Endothelial cell (in vitro differentiated cells): Measurements from ENCODE around the gene ZFP64. TPM values are rescaled to one million over a fixed set of nuclear protein-coding genes. Genes with fewer than 3 reads are reported as not detected.

Experiments used
- DNase-seq: peaks from one replicate; pipeline ENCODE4 v3.0.0; 2021; ENCODE audit warnings: low spot score
- H3K27ac Mint-ChIP-seq: one replicate; pipeline ENCODE4 v1.8.0; 2021; ENCODE audit warnings: mixed read lengths, inconsistent platforms; ENCODE audit not compliant: unreplicated experiment
- H3K27me3 Mint-ChIP-seq: one replicate; pipeline ENCODE4 v1.8.0; 2021; ENCODE audit warnings: mild to moderate bottlenecking, moderate library complexity, mixed read lengths, inconsistent platforms; ENCODE audit not compliant: unreplicated experiment
- H3K36me3 Mint-ChIP-seq: one replicate; pipeline ENCODE4 v1.8.0; 2021; ENCODE audit warnings: mild to moderate bottlenecking, low read depth, mixed read lengths, inconsistent platforms; ENCODE audit not compliant: unreplicated experiment
- H3K4me1 Mint-ChIP-seq: one replicate; pipeline ENCODE4 v1.8.0; 2021; ENCODE audit warnings: mild to moderate bottlenecking, mixed read lengths, inconsistent platforms; ENCODE audit not compliant: unreplicated experiment
- H3K4me3 Mint-ChIP-seq: one replicate; pipeline ENCODE4 v1.8.0; 2021; ENCODE audit warnings: mild to moderate bottlenecking, mixed read lengths, inconsistent platforms; ENCODE audit not compliant: unreplicated experiment
- H3K9me3 Mint-ChIP-seq: one replicate; pipeline ENCODE4 v1.8.0; 2021; ENCODE audit warnings: mixed read lengths, inconsistent platforms; ENCODE audit not compliant: unreplicated experiment
- total RNA-seq: library from RNA; stranded (reverse); fragmentation: NEBNext Ultra II Directional; extraction: Animal tissue kit (Norgen Biotek cat#: 25700); gene quantifications from one replicate; pipeline ENCODE4 v1.2.1, GENCODE V29; 2021; ENCODE audit not compliant: unreplicated experiment
- TF ChIP-seq, protein P1 (sequence below): fragments of 200-600 bp; sonication (generic); IDR thresholded peaks from one replicate; pipeline ENCODE4 v1.5.0; 2021; ENCODE audit warnings: antibody characterized with exemption; ENCODE audit not compliant: unreplicated experiment

The ZFP64 gene
- total RNA-seq, 1 donor from 2014 or later = 26.3 TPM

DNA sequence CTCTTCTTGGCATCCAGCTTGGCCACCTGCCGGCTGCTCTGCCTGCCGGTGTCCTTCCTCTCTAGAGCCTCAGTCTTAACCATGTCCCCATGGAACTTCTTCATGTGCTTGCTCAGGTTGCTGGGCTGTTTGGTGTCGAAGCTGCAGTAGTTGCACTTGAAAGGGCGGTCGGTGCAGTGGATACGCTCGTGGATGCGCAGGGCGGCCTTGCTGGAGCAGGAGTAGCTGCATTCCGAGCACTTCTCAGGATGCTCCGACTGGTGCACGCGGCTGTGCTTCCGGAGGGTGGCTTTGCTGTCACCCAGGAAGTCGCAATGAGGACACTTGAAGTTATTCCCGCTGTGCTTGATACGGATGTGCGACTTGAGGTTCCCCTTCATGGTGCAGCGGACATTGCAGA, 38.7 kb downstream of the ZFP64 start:
- H3K4me1 Mint-ChIP-seq = no peaks in the 10 kb centered on the region
- no peaks in the 10 kb centered on the region for H3K9me3 Mint-ChIP-seq
- H3K27me3 Mint-ChIP-seq = no peaks in the 10 kb centered on the region
- peaks cover 26% of the 10 kb centered on the region for H3K36me3 Mint-ChIP-seq
- DNase-seq = no peak
- no peak overlapping the region for H3K4me3 Mint-ChIP-seq
- TF ChIP-seq, protein P1, sequence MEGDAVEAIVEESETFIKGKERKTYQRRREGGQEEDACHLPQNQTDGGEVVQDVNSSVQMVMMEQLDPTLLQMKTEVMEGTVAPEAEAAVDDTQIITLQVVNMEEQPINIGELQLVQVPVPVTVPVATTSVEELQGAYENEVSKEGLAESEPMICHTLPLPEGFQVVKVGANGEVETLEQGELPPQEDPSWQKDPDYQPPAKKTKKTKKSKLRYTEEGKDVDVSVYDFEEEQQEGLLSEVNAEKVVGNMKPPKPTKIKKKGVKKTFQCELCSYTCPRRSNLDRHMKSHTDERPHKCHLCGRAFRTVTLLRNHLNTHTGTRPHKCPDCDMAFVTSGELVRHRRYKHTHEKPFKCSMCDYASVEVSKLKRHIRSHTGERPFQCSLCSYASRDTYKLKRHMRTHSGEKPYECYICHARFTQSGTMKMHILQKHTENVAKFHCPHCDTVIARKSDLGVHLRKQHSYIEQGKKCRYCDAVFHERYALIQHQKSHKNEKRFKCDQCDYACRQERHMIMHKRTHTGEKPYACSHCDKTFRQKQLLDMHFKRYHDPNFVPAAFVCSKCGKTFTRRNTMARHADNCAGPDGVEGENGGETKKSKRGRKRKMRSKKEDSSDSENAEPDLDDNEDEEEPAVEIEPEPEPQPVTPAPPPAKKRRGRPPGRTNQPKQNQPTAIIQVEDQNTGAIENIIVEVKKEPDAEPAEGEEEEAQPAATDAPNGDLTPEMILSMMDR = no peak
- H3K27ac Mint-ChIP-seq = no peak overlapping the region

- peaks cover 21% of the 10 kb centered on the region for H3K36me3 Mint-ChIP-seq
- no peaks in the 10 kb centered on the region for H3K27me3 Mint-ChIP-seq
- H3K27ac Mint-ChIP-seq = no peak overlapping the region
- H3K4me3 Mint-ChIP-seq = no peak overlapping the region
- TF ChIP-seq, protein P1 = no peak
- H3K9me3 Mint-ChIP-seq = no peaks in the 10 kb centered on the region
- DNase-seq = no peak
- H3K4me1 Mint-ChIP-seq = no peaks in the 10 kb centered on the region
Measured at GRCh38 chr20:52152416-52152815, 39.2 kb downstream of the ZFP64 start.

DNA sequence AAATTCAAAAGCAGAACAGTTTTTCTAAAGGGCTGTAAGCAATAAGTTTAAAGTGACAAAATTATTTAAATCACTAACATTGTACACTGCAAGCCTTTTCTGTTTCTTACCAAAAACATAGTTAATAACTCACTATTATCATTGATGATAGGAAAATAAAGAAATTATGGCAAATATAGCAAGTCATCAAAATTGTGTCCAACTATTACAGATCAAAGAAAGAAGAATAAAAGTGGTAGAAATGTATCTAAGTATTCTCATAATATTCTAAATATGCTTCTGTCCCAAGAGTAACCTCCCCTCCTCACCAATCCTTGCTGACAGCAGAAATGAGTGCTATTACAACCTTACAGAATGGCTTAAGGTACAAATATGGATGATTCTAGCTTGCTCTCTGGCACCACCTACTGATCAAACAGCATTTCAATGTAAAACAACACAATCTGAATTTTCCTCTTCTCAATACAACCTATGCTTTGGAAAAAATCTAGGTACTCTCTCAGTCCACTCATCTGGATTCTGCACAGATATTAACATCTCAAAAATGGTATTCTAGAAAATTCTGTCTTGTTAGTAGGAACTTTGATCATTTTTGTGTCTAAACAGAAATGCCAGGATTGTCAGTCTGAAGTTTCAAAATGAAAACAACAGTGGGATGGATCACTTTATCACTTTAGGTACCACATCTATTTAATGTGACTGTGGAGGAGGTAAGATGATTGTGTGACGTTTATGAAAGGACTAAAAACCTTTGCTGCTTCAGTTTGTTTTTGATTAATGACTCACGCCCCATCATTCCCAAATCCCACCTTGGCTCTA, 40.9 kb downstream of the ZFP64 start:
- peaks cover 13% of the 10 kb centered on the region for H3K36me3 Mint-ChIP-seq
- no peak overlapping the region for H3K4me3 Mint-ChIP-seq
- no peaks in the 10 kb centered on the region for H3K4me1 Mint-ChIP-seq
- peak; percentile 43 for DNase-seq
- no peak overlapping the region for H3K27ac Mint-ChIP-seq
- no peaks in the 10 kb centered on the region for H3K9me3 Mint-ChIP-seq
- H3K27me3 Mint-ChIP-seq = no peaks in the 10 kb centered on the region
- TF ChIP-seq, protein P1 = peak; percentile 70

- Mint-ChIP-seq H3K4me1 (no peaks in the 10 kb centered on the region), H3K27ac (no peak overlapping the region), H3K27me3 (no peaks in the 10 kb centered on the region), H3K9me3 (no peaks in the 10 kb centered on the region), H3K36me3 (peaks cover 7% of the 10 kb centered on the region), H3K4me3 (no peak overlapping the region)
- TF ChIP-seq, protein P1 = no peak
- no peak for DNase-seq
Measured at GRCh38 chr20:52145587-52145986, 46.0 kb downstream of the ZFP64 start.

DNA sequence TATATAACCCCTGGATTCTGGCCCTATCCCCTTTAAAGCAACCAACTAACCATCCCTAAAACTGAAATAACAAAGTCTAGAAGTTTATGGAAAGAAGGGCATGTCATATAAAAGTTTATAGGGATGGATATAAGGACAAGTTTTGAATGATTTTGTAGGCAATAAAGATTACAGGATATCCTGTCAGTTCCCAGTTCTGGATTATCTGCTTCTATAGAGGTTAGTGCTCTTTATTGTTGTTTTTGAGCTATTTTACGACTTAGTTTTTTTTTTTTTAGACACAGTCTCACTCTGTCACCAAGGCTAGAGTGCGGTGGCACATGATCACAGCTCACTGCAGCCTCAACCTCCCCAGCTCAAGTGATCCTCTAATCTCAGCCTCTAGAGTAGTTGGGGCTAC, 48.3 kb downstream of the ZFP64 start:
- H3K27ac Mint-ChIP-seq = no peak overlapping the region

More for the DNA sequence above, 48.3 kb downstream of the ZFP64 start:
- H3K4me1 Mint-ChIP-seq = no peaks in the 10 kb centered on the region
- no peak overlapping the region for H3K4me3 Mint-ChIP-seq
- DNase-seq = no peak
- TF ChIP-seq, protein P1 = no peak
- H3K36me3 Mint-ChIP-seq = peaks cover 4% of the 10 kb centered on the region
- H3K27me3 Mint-ChIP-seq = no peaks in the 10 kb centered on the region
- H3K9me3 Mint-ChIP-seq = no peaks in the 10 kb centered on the region
